Chondrocyte (in vitro differentiated cells): ENCODE measurements around the gene RNF214. TPM values are rescaled to one million over a fixed set of nuclear protein-coding genes. Genes with fewer than 3 reads are reported as not detected.

Experiments used
- DNase-seq: peaks from one replicate; pipeline ENCODE4 v3.0.0; 2021; ENCODE audit warnings: mixed read lengths, low spot score
- H3K27ac Mint-ChIP-seq: one replicate; pipeline ENCODE4 v1.8.0; 2021; ENCODE audit warnings: mild to moderate bottlenecking, moderate library complexity, mixed read lengths; ENCODE audit not compliant: unreplicated experiment
- H3K27me3 Mint-ChIP-seq: 2 replicates; pipeline ENCODE4 v1.8.0; 2021; ENCODE audit warnings: low read depth, mixed read lengths
- H3K36me3 Mint-ChIP-seq: 2 replicates; pipeline ENCODE4 v1.8.0; 2021; ENCODE audit warnings: low read depth, mixed read lengths
- H3K4me1 Mint-ChIP-seq: 2 replicates; pipeline ENCODE4 v1.8.0; 2021; ENCODE audit warnings: low read depth, mild to moderate bottlenecking, mixed read lengths
- H3K4me3 Mint-ChIP-seq: one replicate; pipeline ENCODE4 v1.8.0; 2021; ENCODE audit warnings: mild to moderate bottlenecking, moderate library complexity, mixed read lengths; ENCODE audit not compliant: unreplicated experiment
- H3K9me3 Mint-ChIP-seq: 2 replicates; pipeline ENCODE4 v1.8.0; 2021; ENCODE audit warnings: low read depth, mixed read lengths
- CTCF ChIP-seq: fragments of 200-600 bp; sonication (generic); IDR thresholded peaks from 2 replicates; pipeline ENCODE4 v1.5.0; 2021; ENCODE audit warnings: antibody characterized with exemption, mild to moderate bottlenecking, moderate library complexity
- total RNA-seq: library from RNA; stranded (reverse); gene quantifications from 3 replicates; pipeline ENCODE4 v1.2.1, GENCODE V29; 2021

Gene RNF214
- total RNA-seq, 1 donor from 2014 or later, result 24.7 TPM

GRCh38 chr11:117229411-117229810 is 3.1 kb upstream of the RNF214 start:
- no peak overlapping the region for H3K4me3 Mint-ChIP-seq
- no peaks in the 10 kb centered on the region for H3K9me3 Mint-ChIP-seq
- no peaks in the 10 kb centered on the region for H3K27me3 Mint-ChIP-seq
- DNase-seq, result no peak
- no peak for TF ChIP-seq CTCF
- H3K27ac Mint-ChIP-seq, result peak overlapping the region; percentile 54
- peaks cover 12% of the 10 kb centered on the region for H3K36me3 Mint-ChIP-seq
- H3K4me1 Mint-ChIP-seq, result peaks cover 44% of the 10 kb centered on the region

DNA sequence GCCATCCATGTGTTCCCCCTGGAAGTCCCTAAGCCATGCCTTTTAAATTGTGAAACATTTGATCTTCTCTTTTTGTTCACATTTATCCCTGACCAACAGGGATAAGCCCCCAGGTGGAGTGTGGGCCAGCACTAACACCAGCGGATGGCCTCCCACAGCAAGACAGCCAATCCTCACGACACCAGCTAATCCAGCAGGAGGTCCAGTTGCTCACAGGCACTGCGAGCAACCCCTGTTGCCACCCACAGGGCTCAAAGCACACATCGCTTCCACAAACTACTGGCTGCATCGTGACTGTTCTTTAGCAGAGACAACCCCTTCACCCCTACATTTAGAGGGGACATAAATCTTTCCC is 2.6 kb upstream of the RNF214 start:
- Mint-ChIP-seq H3K4me1 (peaks cover 44% of the 10 kb centered on the region), H3K9me3 (no peaks in the 10 kb centered on the region), H3K27ac (peak overlapping the region; percentile 49), H3K4me3 (no peak overlapping the region), H3K27me3 (no peaks in the 10 kb centered on the region), H3K36me3 (peaks cover 12% of the 10 kb centered on the region)
- no peak for TF ChIP-seq CTCF
- DNase-seq, result no peak

GRCh38 chr11:117230286-117230961 is 2.0 kb upstream of the RNF214 start:
- Mint-ChIP-seq H3K36me3 (peaks cover 12% of the 10 kb centered on the region), H3K4me3 (peak overlapping the region; percentile 98), H3K27me3 (no peaks in the 10 kb centered on the region), H3K27ac (peak overlapping the region; percentile 66), H3K9me3 (no peaks in the 10 kb centered on the region), H3K4me1 (peaks cover 44% of the 10 kb centered on the region)
- no peak for TF ChIP-seq CTCF
- no peak for DNase-seq

DNA sequence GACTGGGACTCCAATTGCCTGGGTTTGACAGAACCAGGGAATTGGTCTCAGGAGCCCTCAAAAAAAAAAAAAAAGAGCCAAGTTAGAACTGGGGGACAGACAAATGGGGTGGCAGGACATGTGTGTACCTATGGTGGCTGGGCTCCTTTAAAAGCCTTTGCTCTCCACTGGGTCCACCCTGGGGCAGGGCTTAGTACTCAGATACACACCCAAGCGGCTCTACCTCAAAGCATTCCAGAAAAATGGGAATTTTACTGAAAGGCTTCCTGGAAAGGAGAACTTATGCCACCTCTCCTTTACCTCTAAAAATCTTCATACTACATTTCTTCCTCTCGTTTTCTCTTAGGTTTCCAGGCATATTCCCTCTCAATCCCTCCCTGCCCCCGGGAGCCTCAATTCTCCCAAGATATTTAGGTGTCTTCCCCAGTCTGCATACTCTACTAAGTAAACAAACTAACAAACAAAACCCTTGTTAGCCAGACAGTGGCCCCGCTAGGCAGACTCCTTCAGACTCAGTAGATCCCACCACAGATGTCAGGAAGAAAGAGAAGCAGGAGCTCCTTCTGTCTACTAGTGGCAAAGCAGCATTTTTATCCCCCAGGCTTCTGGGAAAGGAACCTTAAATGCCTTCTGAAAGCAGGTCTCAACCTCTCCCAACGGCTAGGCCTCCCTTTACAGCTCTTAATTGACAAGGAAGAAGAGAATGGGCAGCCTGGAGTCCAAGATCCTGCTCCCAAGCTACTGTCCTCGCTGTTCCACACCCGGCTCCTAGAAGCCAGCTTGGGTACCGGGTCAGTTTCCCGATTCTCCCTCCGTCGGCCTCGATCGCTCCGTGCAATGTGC is 1.3 kb upstream of the RNF214 start:
- no peaks in the 10 kb centered on the region for H3K27me3 Mint-ChIP-seq
- no peak for DNase-seq

DNA sequence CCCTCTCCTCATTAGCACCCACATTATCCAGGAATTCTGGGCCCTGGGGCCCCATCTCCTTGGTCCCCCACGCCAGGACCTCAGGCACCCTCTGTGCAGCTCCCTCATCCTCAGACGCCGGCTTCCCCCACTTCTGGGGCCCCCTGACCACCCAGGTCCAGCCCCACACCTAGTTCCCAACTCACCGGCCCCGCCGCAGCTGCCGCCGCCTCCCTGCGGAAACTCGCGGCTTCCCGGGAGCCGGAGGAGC is 704 bp upstream of the RNF214 start, which contains the start of gene PCSK7:
TSS of gene PCSK7 (minus strand) at position 232 of the 250 bp plus-strand sequence. CDS start 2,229 bp downstream, outside the sequence.
- no peak for DNase-seq
- no peak for TF ChIP-seq CTCF
- Mint-ChIP-seq H3K27me3 (no peaks in the 10 kb centered on the region), H3K27ac (peak within 1 kb of the TSS; percentile 99), H3K36me3 (peaks cover 12% of the 10 kb centered on the region), H3K4me1 (peaks cover 38% of the 10 kb centered on the region), H3K9me3 (no peaks in the 10 kb centered on the region), H3K4me3 (peak within 1 kb of the TSS; percentile 98)

More for the DNA sequence above, 1.3 kb upstream of the RNF214 start:
- H3K27ac Mint-ChIP-seq, result peak overlapping the region; percentile 93
- TF ChIP-seq CTCF, result no peak
- peak overlapping the region; percentile 98 for H3K4me3 Mint-ChIP-seq
- peaks cover 12% of the 10 kb centered on the region for H3K36me3 Mint-ChIP-seq
- H3K9me3 Mint-ChIP-seq, result no peaks in the 10 kb centered on the region
- H3K4me1 Mint-ChIP-seq, result peaks cover 43% of the 10 kb centered on the region
